ENCODE data around the gene RNF141. TPM values are rescaled to one million over a fixed set of nuclear protein-coding genes. Genes with fewer than 3 reads are reported as not detected.

The RNF141 gene
- polyA plus RNA-seq, 1 of the 3 experiments (the other 2 are of a cell fraction): 6.9 TPM

- H3F3A ChIP-seq (replicated peaks; ENCODE audit: insufficient read depth): no peaks in the 10 kb centered on the region
- no peaks in the 10 kb centered on the region for H3K27me3 ChIP-seq (ENCODE audit: insufficient read depth)
- no peaks in the 10 kb centered on the region for H3K79me2 ChIP-seq (ENCODE audit: insufficient read depth)
- H3K9me2 ChIP-seq: no peaks in the 10 kb centered on the region
- no peak overlapping the region for H3K9ac ChIP-seq
- H3K27ac ChIP-seq (ENCODE audit: low read depth in 2 of 2, low read length in 1 of 2): no peak overlapping the region
- no peaks in the 10 kb centered on the region for H3K9me3 ChIP-seq
- peaks cover 0 to 7% of the 10 kb centered on the region in 2 experiments; a peak in 2 of 4 replicates for H3K4me1 ChIP-seq (ENCODE audit: control insufficient read depth in 1 of 2, insufficient read depth in 2 of 2, low read depth in 1 of 2, low read length in 1 of 2)
- WGBS (ENCODE audit: low lambda C conversion rate): 22% methylated on average over 3 of the region's 3 CpGs
- no peak for DNase-seq
- CTCF ChIA-PET: no interaction called here
- no peaks in the 10 kb centered on the region for H4K20me1 ChIP-seq (ENCODE audit: insufficient read depth)
- no peak overlapping the region for H3K4me2 ChIP-seq
- no peak overlapping the region for H3K4me3 ChIP-seq (ENCODE audit: low read depth in 2 of 2, low read length in 1 of 2)
- H3K36me3 ChIP-seq (replicated peaks in 1 of 2; ENCODE audit: control insufficient read depth in 1 of 2, insufficient read depth in 2 of 2, low read length in 1 of 2): no peaks in the 10 kb centered on the region
- POLR2A ChIA-PET: no interaction called here
- TF ChIP-seq ELF1 (IDR thresholded peaks at IDR 0.05): no peak
- TF ChIP-seq POLR2AphosphoS5 (IDR thresholded peaks at IDR 0.05; ENCODE audit: low read depth, low read length): no peak
- TF ChIP-seq MXI1 (IDR thresholded peaks at IDR 0.05; ENCODE audit: low read depth, low read length): no peak
- TF ChIP-seq MAX (IDR thresholded peaks at IDR 0.05; ENCODE audit: low read depth): no peak
- no peak for TF ChIP-seq RAD21 (IDR thresholded peaks at IDR 0.05; ENCODE audit: low read length)
- no peak for TF ChIP-seq GABPA (IDR thresholded peaks at IDR 0.05; ENCODE audit: low read depth)
- TF ChIP-seq EZH2phosphoT487 (IDR thresholded peaks at IDR 0.05; ENCODE audit: borderline replicate concordance, low read depth): no peak
- no peak for TF ChIP-seq RFX5 (IDR thresholded peaks at IDR 0.05; ENCODE audit: low read length)
- no peak overlapping the region for H2AFZ ChIP-seq (ENCODE audit: low read depth)
Measured at GRCh38 chr11:10579700-10580099, 38.7 kb upstream of the RNF141 start.

- Histone ChIP-seq H3K79me2 (ENCODE audit: insufficient read depth) (no peaks in the 10 kb centered on the region), H3K4me2 (no peak overlapping the region), H3K27me3 (ENCODE audit: insufficient read depth) (no peaks in the 10 kb centered on the region), H3K9me2 (no peaks in the 10 kb centered on the region), H3K4me1 (ENCODE audit: control insufficient read depth in 1 of 2, insufficient read depth in 2 of 2, low read depth in 1 of 2, low read length in 1 of 2) (peaks cover 0 to 7% of the 10 kb centered on the region in 2 experiments; a peak in 2 of 4 replicates), H3K9ac (no peak overlapping the region), H3K4me3 (ENCODE audit: low read depth in 2 of 2, low read length in 1 of 2) (no peak overlapping the region), H3K36me3 (replicated peaks in 1 of 2; ENCODE audit: control insufficient read depth in 1 of 2, insufficient read depth in 2 of 2, low read length in 1 of 2) (no peaks in the 10 kb centered on the region), H2AFZ (ENCODE audit: low read depth) (no peak overlapping the region), H3K9me3 (no peaks in the 10 kb centered on the region), H4K20me1 (ENCODE audit: insufficient read depth) (no peaks in the 10 kb centered on the region), H3F3A (replicated peaks; ENCODE audit: insufficient read depth) (no peaks in the 10 kb centered on the region), H3K27ac (ENCODE audit: low read depth in 2 of 2, low read length in 1 of 2) (no peak overlapping the region)
- POLR2A ChIA-PET: no interaction called here
- 91% methylated on average over 4 of the region's 4 CpGs for WGBS (ENCODE audit: low lambda C conversion rate)
- CTCF ChIA-PET: interaction anchor here (1.0 to 1.4 kb wide), 2 partner anchors 11 to 59 kb away, joined by 3 read pairs; no protein-coding TSS in a partner anchor
- TF ChIP-seq GABPA (IDR thresholded peaks at IDR 0.05; ENCODE audit: low read depth) (no peak), FOXJ3 (CRISPR knock-in tag; IDR thresholded peaks at IDR 0.05) (no peak), MEF2A (IDR thresholded peaks at IDR 0.05; ENCODE audit: borderline replicate concordance, low read depth) (no peak), TCF12 (IDR thresholded peaks at IDR 0.05) (no peak), RAD21 (IDR thresholded peaks at IDR 0.05; ENCODE audit: low read length) (no peak), PBX3 (IDR thresholded peaks at IDR 0.05) (no peak), IRF3 (IDR thresholded peaks at IDR 0.05; ENCODE audit: low read depth, low read length) (no peak), SIN3A (IDR thresholded peaks at IDR 0.05; ENCODE audit: borderline replicate concordance, low read depth, low read length) (no peak), ELF1 (IDR thresholded peaks at IDR 0.05) (no peak), RFX5 (IDR thresholded peaks at IDR 0.05; ENCODE audit: low read length) (no peak), FOSL2 (IDR thresholded peaks at IDR 0.05; ENCODE audit: borderline replicate concordance, low read depth) (no peak), RCOR1 (IDR thresholded peaks at IDR 0.05; ENCODE audit: low read length) (no peak), JUND (IDR thresholded peaks at IDR 0.05) (no peak), GATA2 (CRISPR knock-in tag; IDR thresholded peaks at IDR 0.05) (no peak), CHD2 (IDR thresholded peaks at IDR 0.05; ENCODE audit: low read length, partially characterized antibody) (no peak), POLR2AphosphoS5 (IDR thresholded peaks at IDR 0.05; ENCODE audit: low read depth, low read length) (no peak), EZH2phosphoT487 (IDR thresholded peaks at IDR 0.05; ENCODE audit: borderline replicate concordance, low read depth) (no peak), USF2 (IDR thresholded peaks at IDR 0.05; ENCODE audit: borderline replicate concordance, low read depth, low read length) (no peak), NRF1 (IDR thresholded peaks at IDR 0.05; ENCODE audit: low read depth, low read length) (no peak)
- no peak for DNase-seq
Measured at GRCh38 chr11:10576035-10576398, 35.0 kb upstream of the RNF141 start.

Data from SK-N-SH (cell line).